ENCODE data around the gene RFTN1.

GRCh38 chr3:16496408-16497222 lies 16.9 kb downstream of the RFTN1 start:
- TF ChIP-seq, protein P1, sequence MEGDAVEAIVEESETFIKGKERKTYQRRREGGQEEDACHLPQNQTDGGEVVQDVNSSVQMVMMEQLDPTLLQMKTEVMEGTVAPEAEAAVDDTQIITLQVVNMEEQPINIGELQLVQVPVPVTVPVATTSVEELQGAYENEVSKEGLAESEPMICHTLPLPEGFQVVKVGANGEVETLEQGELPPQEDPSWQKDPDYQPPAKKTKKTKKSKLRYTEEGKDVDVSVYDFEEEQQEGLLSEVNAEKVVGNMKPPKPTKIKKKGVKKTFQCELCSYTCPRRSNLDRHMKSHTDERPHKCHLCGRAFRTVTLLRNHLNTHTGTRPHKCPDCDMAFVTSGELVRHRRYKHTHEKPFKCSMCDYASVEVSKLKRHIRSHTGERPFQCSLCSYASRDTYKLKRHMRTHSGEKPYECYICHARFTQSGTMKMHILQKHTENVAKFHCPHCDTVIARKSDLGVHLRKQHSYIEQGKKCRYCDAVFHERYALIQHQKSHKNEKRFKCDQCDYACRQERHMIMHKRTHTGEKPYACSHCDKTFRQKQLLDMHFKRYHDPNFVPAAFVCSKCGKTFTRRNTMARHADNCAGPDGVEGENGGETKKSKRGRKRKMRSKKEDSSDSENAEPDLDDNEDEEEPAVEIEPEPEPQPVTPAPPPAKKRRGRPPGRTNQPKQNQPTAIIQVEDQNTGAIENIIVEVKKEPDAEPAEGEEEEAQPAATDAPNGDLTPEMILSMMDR (IDR thresholded peaks at IDR 0.05; ENCODE audit: low read depth, low read length, poor library complexity, severe bottlenecking), result no peak
- TF ChIP-seq EZH2phosphoT487 (IDR thresholded peaks at IDR 0.05; ENCODE audit: borderline replicate concordance, low read length), result no peak

Measured in DOHH2 (cell line).